GM13976 (cell line): ENCODE measurements around the gene PHPT1.

Source experiments
- DNase-seq: peaks from one replicate; pipeline ENCODE4 v3.0.0; 2012; ENCODE audit warnings: low spot score
- in situ Hi-C: fragments of 300-500 bp; cut with MboI; formaldehyde crosslinking; loops from one replicate; pipeline ENCODE4 v1.12.0; 2022; ENCODE audit warnings: low sequenced_read_pairs, mixed read lengths, inconsistent platforms; ENCODE audit not compliant: unreplicated experiment
- TF ChIP-seq, protein P1 (sequence below): IDR thresholded peaks from 2 replicates; pipeline ENCODE4 v1.5.1; 2012; ENCODE audit warnings: borderline replicate concordance, mild to moderate bottlenecking; ENCODE audit not compliant: insufficient read depth; ENCODE audit errors: extremely low read depth, missing control alignments, control extremely low read depth

The PHPT1 gene

DNA sequence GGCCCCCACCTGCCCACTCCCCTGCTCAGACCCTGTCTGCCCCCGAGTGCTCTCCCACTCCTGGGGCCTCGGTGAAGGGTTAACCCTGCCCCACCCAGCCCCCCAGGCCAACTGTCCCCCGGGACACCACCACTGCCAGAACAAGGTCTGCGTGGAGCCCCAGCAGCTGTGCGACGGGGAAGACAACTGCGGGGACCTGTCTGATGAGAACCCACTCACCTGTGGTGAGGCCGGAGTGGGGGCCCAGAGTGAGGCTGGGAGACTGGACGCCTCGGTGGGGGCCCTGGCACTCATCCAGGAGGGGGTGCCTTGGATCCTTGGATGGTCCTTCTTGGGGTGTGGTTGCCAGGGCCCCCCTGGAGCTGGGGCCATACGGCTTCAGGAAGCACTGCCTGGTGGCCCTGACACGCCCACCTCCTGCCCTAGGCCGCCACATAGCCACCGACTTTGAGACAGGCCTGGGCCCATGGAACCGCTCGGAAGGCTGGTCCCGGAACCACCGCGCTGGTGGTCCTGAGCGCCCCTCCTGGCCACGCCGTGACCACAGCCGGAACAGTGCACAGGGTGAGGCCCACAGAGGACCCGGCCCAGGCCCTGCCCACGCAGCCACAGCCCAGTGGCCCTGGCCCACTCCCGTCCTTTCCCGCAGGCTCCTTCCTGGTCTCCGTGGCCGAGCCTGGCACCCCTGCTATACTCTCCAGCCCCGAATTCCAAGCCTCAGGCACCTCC lies 5.1 kb downstream of the PHPT1 start:
- no peak for DNase-seq
- in situ Hi-C loops = no loop called here
- TF ChIP-seq, protein P1, sequence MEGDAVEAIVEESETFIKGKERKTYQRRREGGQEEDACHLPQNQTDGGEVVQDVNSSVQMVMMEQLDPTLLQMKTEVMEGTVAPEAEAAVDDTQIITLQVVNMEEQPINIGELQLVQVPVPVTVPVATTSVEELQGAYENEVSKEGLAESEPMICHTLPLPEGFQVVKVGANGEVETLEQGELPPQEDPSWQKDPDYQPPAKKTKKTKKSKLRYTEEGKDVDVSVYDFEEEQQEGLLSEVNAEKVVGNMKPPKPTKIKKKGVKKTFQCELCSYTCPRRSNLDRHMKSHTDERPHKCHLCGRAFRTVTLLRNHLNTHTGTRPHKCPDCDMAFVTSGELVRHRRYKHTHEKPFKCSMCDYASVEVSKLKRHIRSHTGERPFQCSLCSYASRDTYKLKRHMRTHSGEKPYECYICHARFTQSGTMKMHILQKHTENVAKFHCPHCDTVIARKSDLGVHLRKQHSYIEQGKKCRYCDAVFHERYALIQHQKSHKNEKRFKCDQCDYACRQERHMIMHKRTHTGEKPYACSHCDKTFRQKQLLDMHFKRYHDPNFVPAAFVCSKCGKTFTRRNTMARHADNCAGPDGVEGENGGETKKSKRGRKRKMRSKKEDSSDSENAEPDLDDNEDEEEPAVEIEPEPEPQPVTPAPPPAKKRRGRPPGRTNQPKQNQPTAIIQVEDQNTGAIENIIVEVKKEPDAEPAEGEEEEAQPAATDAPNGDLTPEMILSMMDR = no peak

DNA sequence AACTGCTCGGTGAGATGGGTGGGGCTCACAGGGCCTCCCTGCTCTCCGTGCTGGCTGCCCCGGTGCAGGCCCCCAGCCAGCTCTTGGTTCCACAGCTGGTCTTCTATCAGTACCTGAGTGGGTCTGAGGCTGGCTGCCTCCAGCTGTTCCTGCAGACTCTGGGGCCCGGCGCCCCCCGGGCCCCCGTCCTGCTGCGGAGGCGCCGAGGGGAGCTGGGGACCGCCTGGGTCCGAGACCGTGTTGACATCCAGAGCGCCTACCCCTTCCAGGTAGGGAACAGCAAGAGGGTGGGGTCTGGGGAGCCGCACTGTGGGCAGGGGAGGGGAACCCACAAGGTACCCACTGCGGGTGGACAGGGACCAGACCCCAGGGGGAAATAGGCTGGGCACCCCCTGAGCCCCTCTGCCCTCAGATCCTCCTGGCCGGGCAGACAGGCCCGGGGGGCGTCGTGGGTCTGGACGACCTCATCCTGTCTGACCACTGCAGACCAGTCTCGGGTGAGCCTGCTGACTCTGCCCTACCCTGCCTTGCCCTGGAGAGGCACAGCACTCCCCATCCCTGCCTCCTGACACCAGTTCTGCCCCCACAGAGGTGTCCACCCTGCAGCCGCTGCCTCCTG lies 5.7 kb downstream of the PHPT1 start:
- TF ChIP-seq, protein P1 = no peak
- no peak for DNase-seq
- in situ Hi-C loops = no loop called here

DNA sequence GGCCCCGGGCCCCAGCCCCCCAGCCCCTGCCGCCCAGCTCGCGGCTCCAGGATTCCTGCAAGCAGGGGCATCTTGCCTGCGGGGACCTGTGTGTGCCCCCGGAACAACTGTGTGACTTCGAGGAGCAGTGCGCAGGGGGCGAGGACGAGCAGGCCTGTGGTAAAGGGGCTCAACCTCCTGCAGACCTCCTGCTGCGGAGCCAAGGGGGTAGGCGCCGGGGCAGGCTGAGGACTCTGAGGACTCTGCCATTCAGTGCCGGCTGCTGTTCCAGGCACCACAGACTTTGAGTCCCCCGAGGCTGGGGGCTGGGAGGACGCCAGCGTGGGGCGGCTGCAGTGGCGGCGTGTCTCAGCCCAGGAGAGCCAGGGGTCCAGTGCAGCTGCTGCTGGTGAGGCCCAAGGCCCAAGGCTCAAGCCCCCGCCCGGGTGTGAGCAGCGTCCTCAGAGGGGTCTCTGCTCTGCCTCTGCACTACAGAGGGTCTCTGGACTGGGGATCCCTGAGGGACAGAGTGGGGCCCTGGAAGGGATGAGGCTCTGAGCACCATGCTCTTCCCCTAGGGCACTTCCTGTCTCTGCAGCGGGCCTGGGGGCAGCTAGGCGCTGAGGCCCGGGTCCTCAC lies 6.4 kb downstream of the PHPT1 start:
- DNase-seq = no peak
- in situ Hi-C loops = no loop called here
- TF ChIP-seq, protein P1 = no peak

DNA sequence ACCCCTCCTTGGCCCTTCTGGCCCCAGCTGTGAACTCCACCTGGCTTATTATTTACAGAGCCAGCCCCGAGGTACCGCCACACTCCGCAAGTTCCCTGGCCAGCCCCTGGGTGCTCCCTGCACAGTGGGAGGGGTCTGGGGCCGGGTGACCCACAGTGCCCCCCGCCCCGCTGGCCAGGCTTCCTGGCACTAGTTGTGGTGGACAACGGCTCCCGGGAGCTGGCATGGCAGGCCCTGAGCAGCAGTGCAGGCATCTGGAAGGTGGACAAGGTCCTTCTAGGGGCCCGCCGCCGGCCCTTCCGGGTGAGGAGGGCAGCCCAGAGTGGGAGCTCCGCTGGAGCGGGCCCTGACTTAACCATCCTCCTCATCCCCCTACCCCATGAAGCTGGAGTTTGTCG lies 6.9 kb downstream of the PHPT1 start:
- in situ Hi-C loops = no loop called here
- DNase-seq = no peak
- TF ChIP-seq, protein P1 = no peak

DNA sequence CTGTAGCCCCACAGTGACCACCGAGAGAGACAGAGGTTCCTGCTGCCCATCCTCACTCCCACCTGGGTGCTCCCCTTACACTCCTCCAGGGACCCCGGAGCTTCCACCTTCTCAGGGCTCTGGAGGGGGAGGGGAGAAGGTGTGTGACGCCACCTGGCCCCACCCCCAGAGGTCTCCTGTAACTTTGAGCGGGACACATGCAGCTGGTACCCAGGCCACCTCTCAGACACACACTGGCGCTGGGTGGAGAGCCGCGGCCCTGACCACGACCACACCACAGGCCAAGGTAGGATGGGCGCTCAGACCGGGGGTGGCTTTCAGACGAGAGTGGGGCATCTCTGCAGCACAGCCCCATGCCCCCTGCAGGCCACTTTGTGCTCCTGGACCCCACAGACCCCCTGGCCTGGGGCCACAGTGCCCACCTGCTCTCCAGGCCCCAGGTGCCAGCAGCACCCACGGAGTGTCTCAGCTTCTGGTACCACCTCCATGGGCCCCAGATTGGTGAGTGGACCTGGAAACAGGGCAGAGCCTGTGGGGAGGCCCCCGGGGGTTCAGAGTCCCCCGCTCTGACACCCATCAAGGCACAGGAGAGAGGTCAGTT lies 7.4 kb downstream of the PHPT1 start:
- TF ChIP-seq, protein P1 = no peak
- DNase-seq = no peak
- in situ Hi-C loops = no loop called here

DNA sequence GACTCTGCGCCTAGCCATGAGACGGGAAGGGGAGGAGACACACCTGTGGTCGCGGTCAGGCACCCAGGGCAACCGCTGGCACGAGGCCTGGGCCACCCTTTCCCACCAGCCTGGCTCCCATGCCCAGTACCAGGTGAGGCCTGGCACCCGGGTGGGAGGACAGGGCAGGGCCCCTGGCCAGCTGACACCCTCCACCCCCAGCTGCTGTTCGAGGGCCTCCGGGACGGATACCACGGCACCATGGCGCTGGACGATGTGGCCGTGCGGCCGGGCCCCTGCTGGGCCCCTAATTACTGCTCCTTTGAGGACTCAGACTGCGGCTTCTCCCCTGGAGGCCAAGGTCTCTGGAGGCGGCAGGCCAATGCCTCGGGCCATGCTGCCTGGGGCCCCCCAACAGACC lies 8.0 kb downstream of the PHPT1 start:
- DNase-seq = no peak

More for the DNA sequence above, 8.0 kb downstream of the PHPT1 start:
- in situ Hi-C loops = no loop called here
- TF ChIP-seq, protein P1 = no peak
